HCT116 (cell line): ENCODE results near the gene DCTD. TPM values are rescaled to one million over a fixed set of nuclear protein-coding genes. Genes with fewer than 3 reads are reported as not detected.

ENCODE experiments used
- ATAC-seq: fragments of 200-7000 bp; cut with Tn5 transposase; 2 replicates; pipeline ENCODE4 v1.9.1; 2020; ENCODE audit warnings: mild to moderate bottlenecking, moderate library complexity
- BruUV-seq: library from RNA; stranded (reverse); fragments of 400-500 nt; replicated peaks from 2 replicates; lab custom pipeline; 2021; lab: Mats Ljungman, UMichigan
- CTCF ChIA-PET: fragments of 300-600 bp; sonication (Branson Sonifier 250); formaldehyde crosslinking; loops from one replicate; lab custom pipeline; 2021; ENCODE audit warnings: antibody characterized with exemption; lab: Charles Lee
- POLR2A ChIA-PET: fragments of 300-600, 350-600 bp; sonication (Branson Sonifier 250); formaldehyde crosslinking; loops from one replicate; lab custom pipeline; 2021; ENCODE audit warnings: antibody characterized with exemption; lab: Charles Lee
- RAD21 ChIA-PET, 2 experiments: fragments of 300-600 bp; sonication (Branson Sonifier 250); formaldehyde crosslinking; loops; one replicate each; lab custom pipeline; 2023; ENCODE audit warnings: low total read pairs in 2 of 2; ENCODE audit not compliant: uncharacterized antibody in 2 of 2, unreplicated experiment in 2 of 2, low non-redundant PET in 1 of 2; lab: Charles Lee
- DNase-seq: peaks from one replicate; pipeline ENCODE4 v3.0.0-alpha.2; 2010; ENCODE audit warnings: low read depth, low spot score
- H2AFZ ChIP-seq: fragments of 200-600 bp; shearing (Covaris generic), sonication (generic); 2 replicates; pipeline ENCODE4 v1.6.1; 2017; ENCODE audit warnings: low read depth, mixed run types, mixed read lengths, antibody characterized with exemption, low read length; ENCODE audit not compliant: poor library complexity, severe bottlenecking
- H3K27ac ChIP-seq: 2 replicates; pipeline ENCODE4 v1.5.1; 2012; ENCODE audit warnings: low read depth, low read length
- H3K27me3 ChIP-seq: fragments of 200-600 bp; sonication (generic); 2 replicates; pipeline ENCODE4 v1.6.1; 2016; ENCODE audit warnings: mixed run types, low read length, mixed read lengths; ENCODE audit not compliant: insufficient read depth
- H3K36me3 ChIP-seq, 2 experiments: fragments of 200-500 bp in 1 of 2; fragments of 200-600 bp in 1 of 2; sonication (Bioruptor generic) in 1 of 2; sonication (generic) in 1 of 2; 2 replicates each; pipeline versions ENCODE4 v1.5.1 to v1.6.1; 2014 to 2016; ENCODE audit warnings: low read length in 2 of 2, inconsistent platforms in 1 of 2, mixed read lengths in 1 of 2, mixed run types in 1 of 2; ENCODE audit not compliant: insufficient read depth in 2 of 2, control insufficient read depth in 1 of 2
- H3K4me1 ChIP-seq, 2 experiments: fragments of 200-600 bp in 1 of 2; sonication (generic) in 1 of 2; 2 replicates each; pipeline versions ENCODE4 v1.5.1 to v1.6.1; 2012 to 2017; ENCODE audit warnings: low read length in 2 of 2, inconsistent platforms in 1 of 2, mild to moderate bottlenecking in 1 of 2, mixed read lengths in 1 of 2, mixed run types in 1 of 2, moderate library complexity in 1 of 2; ENCODE audit not compliant: insufficient read depth in 2 of 2, control insufficient read depth in 1 of 2
- H3K4me2 ChIP-seq: fragments of 200-600 bp; sonication (generic); 2 replicates; pipeline ENCODE4 v1.6.1; 2017; ENCODE audit warnings: mixed run types, low read length, mixed read lengths
- H3K4me3 ChIP-seq, 2 experiments: fragments of 200-600 bp in 1 of 2; sonication (generic) in 1 of 2; replicated peaks in 1 of 2; 2 replicates each; pipeline ENCODE4 v1.5.1; 2011 to 2016; ENCODE audit warnings: low read length in 2 of 2, control low read depth in 1 of 2, low read depth in 1 of 2, mild to moderate bottlenecking in 1 of 2, mixed read lengths in 1 of 2, mixed run types in 1 of 2
- H3K79me2 ChIP-seq: fragments of 200-600 bp; sonication (generic); 2 replicates; pipeline ENCODE4 v1.6.1; 2017; ENCODE audit warnings: mild to moderate bottlenecking, mixed run types, low read length, moderate library complexity, mixed read lengths; ENCODE audit not compliant: insufficient read depth
- H3K9ac ChIP-seq: fragments of 200-600 bp; sonication (generic); 2 replicates; pipeline ENCODE4 v1.6.1; 2016; ENCODE audit warnings: low read length, mixed read lengths
- H3K9me2 ChIP-seq: fragments of 200-600 bp; sonication (generic), shearing (Covaris generic); 2 replicates; pipeline ENCODE4 v1.6.1; 2017; ENCODE audit warnings: mixed run types, mild to moderate bottlenecking, moderate library complexity; ENCODE audit not compliant: insufficient read depth
- H3K9me3 ChIP-seq, 2 experiments: fragments of 200-500 bp in 1 of 2; fragments of 200-600 bp in 1 of 2; sonication (Bioruptor generic) in 1 of 2; sonication (generic) in 1 of 2; 2 replicates each; pipeline ENCODE4 v1.6.1; 2014 to 2017; ENCODE audit warnings: low read length in 2 of 2, mixed read lengths in 2 of 2, inconsistent platforms in 1 of 2, low read depth in 1 of 2, mild to moderate bottlenecking in 1 of 2, mixed run types in 1 of 2, moderate library complexity in 1 of 2; ENCODE audit not compliant: control insufficient read depth in 1 of 2, insufficient read depth in 1 of 2
- H4K20me1 ChIP-seq: fragments of 200-600 bp; sonication (generic), shearing (Covaris generic); 2 replicates; pipeline ENCODE4 v1.6.1; 2017; ENCODE audit warnings: mixed run types, mild to moderate bottlenecking, moderate library complexity; ENCODE audit not compliant: insufficient read depth
- ELF1 ChIP-seq: IDR thresholded peaks from 2 replicates; pipeline ENCODE4 v1.6.1; 2012; ENCODE audit warnings: low read depth, borderline replicate concordance
- POLR2AphosphoS5 ChIP-seq: IDR thresholded peaks from 2 replicates; pipeline ENCODE4 v1.6.1; 2011; ENCODE audit warnings: mild to moderate bottlenecking, low read depth, low read length, moderate library complexity
- RAD21 ChIP-seq: IDR thresholded peaks from 2 replicates; pipeline ENCODE4 v1.6.1; 2012; ENCODE audit warnings: low read depth, mild to moderate bottlenecking
- SRF ChIP-seq: IDR thresholded peaks from 2 replicates; pipeline ENCODE4 v1.6.1; 2012; ENCODE audit warnings: low read depth
- YY1 ChIP-seq: IDR thresholded peaks from 2 replicates; pipeline ENCODE4 v1.6.1; 2011; ENCODE audit warnings: low read length, low read depth, moderate library complexity, mild to moderate bottlenecking; ENCODE audit not compliant: insufficient replicate concordance; ENCODE audit errors: extremely low read depth
- ZBTB33 ChIP-seq: IDR thresholded peaks from 2 replicates; pipeline ENCODE4 v1.6.1; 2011; ENCODE audit warnings: mild to moderate bottlenecking, low read length, moderate library complexity; ENCODE audit not compliant: insufficient replicate concordance; ENCODE audit errors: extremely low read depth
- ZNF274 ChIP-seq: fragments of 200-500 bp; sonication (Bioruptor generic); IDR thresholded peaks from 2 replicates; pipeline ENCODE4 v1.6.1; 2014; ENCODE audit warnings: mild to moderate bottlenecking, low read depth, low read length, inconsistent platforms
- intact Hi-C: fragments of 100-400 bp; cut with micrococcal nuclease; formaldehyde crosslinking; loops from 2 replicates; pipeline ENCODE4 v1.10.0; 2022
- total RNA-seq: library from RNA; stranded (reverse); gene quantifications from one replicate; pipeline ENCODE4 v1.2.1, GENCODE V29; 2021; ENCODE audit not compliant: unreplicated experiment
- TF ChIP-seq, protein P1 (sequence below), 3 experiments: fragments of 200-600 bp in 1 of 3; sonication (generic) in 1 of 3; IDR thresholded peaks in 2 of 3; conservative IDR thresholded peaks in 1 of 3; 2 replicates each; pipeline ENCODE4 v1.5.1; 2012 to 2017; ENCODE audit warnings: low read depth in 2 of 3, low read length in 2 of 3, antibody characterized with exemption in 1 of 3, borderline replicate concordance in 1 of 3, control low read depth in 1 of 3, mild to moderate bottlenecking in 1 of 3, mixed read lengths in 1 of 3, mixed run types in 1 of 3, moderate library complexity in 1 of 3; ENCODE audit not compliant: insufficient read depth in 1 of 3

The DCTD gene
- total RNA-seq, 1 experiment from 2014 or later: 96.3 TPM

GRCh38 chr4:182894681-182895275 lies 22.4 kb downstream of the DCTD start:
- Histone ChIP-seq H3K36me3 (peaks cover 27 to 36% of the 10 kb centered on the region in 2 experiments; a peak in 3 of 4 replicates), H3K9me3 (no peaks in the 10 kb centered on the region), H3K9me2 (no peaks in the 10 kb centered on the region), H3K79me2 (peaks cover 31% of the 10 kb centered on the region), H2AFZ (no peak overlapping the region), H3K27ac (no peak overlapping the region), H4K20me1 (0 out of 2 replicates have a peak, but pooled peaks cover 5% of the 10 kb centered on the region), H3K4me2 (no peak overlapping the region), H3K9ac (no peak overlapping the region), H3K4me1 (no peaks in the 10 kb centered on the region), H3K4me3 (no peak overlapping the region), H3K27me3 (no peaks in the 10 kb centered on the region)
- ChIA-PET RAD21 (no interaction called here), POLR2A (no interaction called here), CTCF (no interaction called here)
- intact Hi-C loops: no loop called here
- ATAC-seq (no peak), DNase-seq (no peak)
- TF ChIP-seq ZBTB33 (no peak), RAD21 (no peak), ZNF274 (no peak), YY1 (no peak), SRF (no peak), POLR2AphosphoS5 (no peak), ELF1 (no peak)
- TF ChIP-seq, protein P1, sequence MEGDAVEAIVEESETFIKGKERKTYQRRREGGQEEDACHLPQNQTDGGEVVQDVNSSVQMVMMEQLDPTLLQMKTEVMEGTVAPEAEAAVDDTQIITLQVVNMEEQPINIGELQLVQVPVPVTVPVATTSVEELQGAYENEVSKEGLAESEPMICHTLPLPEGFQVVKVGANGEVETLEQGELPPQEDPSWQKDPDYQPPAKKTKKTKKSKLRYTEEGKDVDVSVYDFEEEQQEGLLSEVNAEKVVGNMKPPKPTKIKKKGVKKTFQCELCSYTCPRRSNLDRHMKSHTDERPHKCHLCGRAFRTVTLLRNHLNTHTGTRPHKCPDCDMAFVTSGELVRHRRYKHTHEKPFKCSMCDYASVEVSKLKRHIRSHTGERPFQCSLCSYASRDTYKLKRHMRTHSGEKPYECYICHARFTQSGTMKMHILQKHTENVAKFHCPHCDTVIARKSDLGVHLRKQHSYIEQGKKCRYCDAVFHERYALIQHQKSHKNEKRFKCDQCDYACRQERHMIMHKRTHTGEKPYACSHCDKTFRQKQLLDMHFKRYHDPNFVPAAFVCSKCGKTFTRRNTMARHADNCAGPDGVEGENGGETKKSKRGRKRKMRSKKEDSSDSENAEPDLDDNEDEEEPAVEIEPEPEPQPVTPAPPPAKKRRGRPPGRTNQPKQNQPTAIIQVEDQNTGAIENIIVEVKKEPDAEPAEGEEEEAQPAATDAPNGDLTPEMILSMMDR (IDR thresholded peaks at IDR 0.05 in 2 of 3, conservative IDR thresholded peaks at IDR 0.05 in 1 of 3; ENCODE audit: borderline replicate concordance in 1 of 3, insufficient read depth in 1 of 3, low read depth in 2 of 3, low read length in 2 of 3): no peak
- BruUV-seq: no TSS peak
